ENCODE measurements around the gene MAD2L1BP.
A peak's percentile ranks its signal among the peaks of the same experiment; 100 is the strongest.
"Not testable (repeated sequence)": the region's sequence is repeated elsewhere in the genome, so short reads cannot be mapped to it uniquely, and the experiment has no call there.

Gene MAD2L1BP

GRCh38 chr6:43639984-43640800, 4.6 kb downstream of the MAD2L1BP start:
- 92 to 93% methylated on average over 21 of the region's 21 CpGs for WGBS, 2 experiments
- peaks cover 19% of the 10 kb centered on the region for H3K36me3 ChIP-seq (ENCODE audit: control insufficient read depth, insufficient read depth, low read length)

GRCh38 chr6:43644940-43645612, 9.4 kb downstream of the MAD2L1BP start, which contains the start of gene RSPH9:
Gene RSPH9, plus strand, starts transcription at chr6:43645036. Its CDS starts 63 bp downstream, at chr6:43645099.
- Histone ChIP-seq H3K27me3 (ENCODE audit: control insufficient read depth, insufficient read depth, low read length, poor library complexity, severe bottlenecking) (no peaks in the 10 kb centered on the region), H3K9me3 (ENCODE audit: control insufficient read depth, low read length) (no peaks in the 10 kb centered on the region), H3K36me3 (ENCODE audit: control insufficient read depth, insufficient read depth, low read length) (peaks cover 9% of the 10 kb centered on the region), H3K4me3 (ENCODE audit: insufficient read depth, low read depth, low read length) (peak within 1 kb of the TSS; percentile 45), H3K27ac (ENCODE audit: insufficient read depth, low read depth, low read length, poor library complexity, severe bottlenecking) (peak within 1 kb of the TSS; percentile 83), H3K4me1 (ENCODE audit: control insufficient read depth, insufficient read depth, low read length) (no peaks in the 10 kb centered on the region)
- 1% methylated on average over 52 of the region's 52 CpGs for WGBS, 2 experiments

More at GRCh38 chr6:43639984-43640800, 4.6 kb downstream of the MAD2L1BP start:
- Histone ChIP-seq H3K4me3 (ENCODE audit: insufficient read depth, low read depth, low read length) (no peak overlapping the region), H3K27me3 (ENCODE audit: control insufficient read depth, insufficient read depth, low read length, poor library complexity, severe bottlenecking) (no peaks in the 10 kb centered on the region), H3K4me1 (ENCODE audit: control insufficient read depth, insufficient read depth, low read length) (peaks cover 6% of the 10 kb centered on the region), H3K9me3 (ENCODE audit: control insufficient read depth, low read length) (no peaks in the 10 kb centered on the region), H3K27ac (ENCODE audit: insufficient read depth, low read depth, low read length, poor library complexity, severe bottlenecking) (no peak overlapping the region)

GRCh38 chr6:43645613-43645964, 9.9 kb downstream of the MAD2L1BP start:
- Histone ChIP-seq H3K36me3 (ENCODE audit: control insufficient read depth, insufficient read depth, low read length) (peaks cover 4% of the 10 kb centered on the region), H3K9me3 (ENCODE audit: control insufficient read depth, low read length) (no peaks in the 10 kb centered on the region), H3K27me3 (ENCODE audit: control insufficient read depth, insufficient read depth, low read length, poor library complexity, severe bottlenecking) (no peaks in the 10 kb centered on the region), H3K27ac (ENCODE audit: insufficient read depth, low read depth, low read length, poor library complexity, severe bottlenecking) (no peak overlapping the region), H3K4me3 (ENCODE audit: insufficient read depth, low read depth, low read length) (peak overlapping the region; percentile 45), H3K4me1 (ENCODE audit: control insufficient read depth, insufficient read depth, low read length) (no peaks in the 10 kb centered on the region)
- WGBS, 2 experiments, result 14 to 18% methylated on average over 8 to 9 of the region's 9 CpGs

GRCh38 chr6:43647613-43648012, 12.0 kb downstream of the MAD2L1BP start:
- 87 to 98% methylated on average over 3 of the region's 3 CpGs for WGBS, 2 experiments
- H3K27me3 ChIP-seq (ENCODE audit: control insufficient read depth, insufficient read depth, low read length, poor library complexity, severe bottlenecking), result no peaks in the 10 kb centered on the region
- H3K4me3 ChIP-seq (ENCODE audit: insufficient read depth, low read depth, low read length), result no peak overlapping the region
- no peaks in the 10 kb centered on the region for H3K36me3 ChIP-seq (ENCODE audit: control insufficient read depth, insufficient read depth, low read length)
- no peaks in the 10 kb centered on the region for H3K9me3 ChIP-seq (ENCODE audit: control insufficient read depth, low read length)
- no peak overlapping the region for H3K27ac ChIP-seq (ENCODE audit: insufficient read depth, low read depth, low read length, poor library complexity, severe bottlenecking)
- no peaks in the 10 kb centered on the region for H3K4me1 ChIP-seq (ENCODE audit: control insufficient read depth, insufficient read depth, low read length)

GRCh38 chr6:43648248-43648647, 12.6 kb downstream of the MAD2L1BP start:
- WGBS, 2 experiments, result 84 to 89% methylated on average over 2 of the region's 2 CpGs

DNA sequence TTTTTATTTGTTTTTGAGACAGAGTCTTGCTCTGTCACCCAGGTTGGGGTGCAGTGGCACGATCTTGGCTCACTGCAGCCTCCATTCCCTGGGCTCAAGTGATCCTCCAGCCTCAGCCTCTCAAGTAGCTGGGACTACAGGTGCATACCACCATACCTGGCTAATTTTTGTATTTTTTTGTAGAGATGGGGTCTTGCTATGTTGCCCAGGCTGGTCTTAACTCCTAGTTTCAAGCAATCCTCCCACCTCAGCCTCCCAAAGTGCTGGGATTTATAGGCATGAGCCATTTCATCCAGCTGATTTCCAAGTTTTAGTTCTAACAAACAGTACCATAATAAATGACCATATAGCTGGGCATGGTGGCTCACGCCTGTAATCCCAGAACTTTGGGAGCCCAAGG, 17.2 kb downstream of the MAD2L1BP start:
- 94 to 95% methylated on average over 2 of the region's 2 CpGs for WGBS, 2 experiments
- H3K9me3 ChIP-seq (ENCODE audit: control insufficient read depth, low read length); H3K4me3 ChIP-seq (ENCODE audit: insufficient read depth, low read depth, low read length); H3K27me3 ChIP-seq (ENCODE audit: control insufficient read depth, insufficient read depth, low read length, poor library complexity, severe bottlenecking); H3K27ac ChIP-seq (ENCODE audit: insufficient read depth, low read depth, low read length, poor library complexity, severe bottlenecking); H3K36me3 ChIP-seq (ENCODE audit: control insufficient read depth, insufficient read depth, low read length); H3K4me1 ChIP-seq (ENCODE audit: control insufficient read depth, insufficient read depth, low read length): not testable (repeated sequence)

More at GRCh38 chr6:43648248-43648647, 12.6 kb downstream of the MAD2L1BP start:
- no peaks in the 10 kb centered on the region for H3K9me3 ChIP-seq (ENCODE audit: control insufficient read depth, low read length)
- H3K36me3 ChIP-seq (ENCODE audit: control insufficient read depth, insufficient read depth, low read length), result no peaks in the 10 kb centered on the region
- no peaks in the 10 kb centered on the region for H3K27me3 ChIP-seq (ENCODE audit: control insufficient read depth, insufficient read depth, low read length, poor library complexity, severe bottlenecking)
- H3K4me3 ChIP-seq (ENCODE audit: insufficient read depth, low read depth, low read length), result no peak overlapping the region
- no peak overlapping the region for H3K27ac ChIP-seq (ENCODE audit: insufficient read depth, low read depth, low read length, poor library complexity, severe bottlenecking)
- H3K4me1 ChIP-seq (ENCODE audit: control insufficient read depth, insufficient read depth, low read length), result no peaks in the 10 kb centered on the region

DNA sequence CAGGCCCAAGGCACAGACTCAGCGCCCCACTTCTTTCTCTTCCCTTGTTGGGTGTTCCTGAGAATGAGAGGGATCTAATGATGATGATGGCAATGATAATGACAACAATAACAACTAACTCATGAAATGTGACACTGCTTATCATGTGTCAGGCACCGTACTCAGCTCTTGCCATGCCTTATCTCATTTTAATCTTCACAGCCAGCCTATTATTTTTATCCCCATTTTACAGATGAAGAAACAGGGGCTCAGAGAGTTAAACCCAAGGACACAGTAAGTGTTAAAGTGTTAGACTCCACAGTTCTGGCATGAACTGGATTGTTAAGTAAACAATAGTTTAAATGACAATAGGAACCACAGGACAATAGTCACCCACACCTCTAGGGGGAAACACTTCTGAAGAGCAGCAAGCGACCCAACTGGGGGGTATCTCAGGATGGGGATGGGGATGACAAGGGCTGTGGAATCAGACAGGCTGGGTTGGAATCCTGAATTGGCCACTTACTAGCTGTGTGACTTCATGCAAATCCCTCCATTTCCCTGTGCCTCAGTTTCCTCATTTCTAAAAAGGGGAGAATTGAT, 21.7 kb downstream of the MAD2L1BP start:
- WGBS, 2 experiments, result 79 to 91% methylated on average over 3 of the region's 3 CpGs
- H3K9me3 ChIP-seq (ENCODE audit: control insufficient read depth, low read length), result no peaks in the 10 kb centered on the region
- H3K4me1 ChIP-seq (ENCODE audit: control insufficient read depth, insufficient read depth, low read length), result no peaks in the 10 kb centered on the region
- H3K4me3 ChIP-seq (ENCODE audit: insufficient read depth, low read depth, low read length), result no peak overlapping the region
- H3K27me3 ChIP-seq (ENCODE audit: control insufficient read depth, insufficient read depth, low read length, poor library complexity, severe bottlenecking), result no peaks in the 10 kb centered on the region
- no peak overlapping the region for H3K27ac ChIP-seq (ENCODE audit: insufficient read depth, low read depth, low read length, poor library complexity, severe bottlenecking)
- no peaks in the 10 kb centered on the region for H3K36me3 ChIP-seq (ENCODE audit: control insufficient read depth, insufficient read depth, low read length)

- H3K4me1 ChIP-seq (ENCODE audit: control insufficient read depth, insufficient read depth, low read length), result no peaks in the 10 kb centered on the region
- H3K9me3 ChIP-seq (ENCODE audit: control insufficient read depth, low read length), result no peaks in the 10 kb centered on the region
- no peak overlapping the region for H3K27ac ChIP-seq (ENCODE audit: insufficient read depth, low read depth, low read length, poor library complexity, severe bottlenecking)
- H3K27me3 ChIP-seq (ENCODE audit: control insufficient read depth, insufficient read depth, low read length, poor library complexity, severe bottlenecking), result no peaks in the 10 kb centered on the region
- no peak overlapping the region for H3K4me3 ChIP-seq (ENCODE audit: insufficient read depth, low read depth, low read length)
- 86 to 93% methylated on average over 7 to 9 of the region's 9 CpGs for WGBS, 2 experiments
- H3K36me3 ChIP-seq (ENCODE audit: control insufficient read depth, insufficient read depth, low read length), result no peaks in the 10 kb centered on the region
Measured at GRCh38 chr6:43658161-43658560, 22.5 kb downstream of the MAD2L1BP start.

GRCh38 chr6:43662948-43663347, 27.3 kb downstream of the MAD2L1BP start:
- H3K4me1 ChIP-seq (ENCODE audit: control insufficient read depth, insufficient read depth, low read length); H3K9me3 ChIP-seq (ENCODE audit: control insufficient read depth, low read length); H3K27me3 ChIP-seq (ENCODE audit: control insufficient read depth, insufficient read depth, low read length, poor library complexity, severe bottlenecking); H3K27ac ChIP-seq (ENCODE audit: insufficient read depth, low read depth, low read length, poor library complexity, severe bottlenecking); H3K4me3 ChIP-seq (ENCODE audit: insufficient read depth, low read depth, low read length); H3K36me3 ChIP-seq (ENCODE audit: control insufficient read depth, insufficient read depth, low read length): not testable (repeated sequence)
- WGBS, 2 experiments, result 89 to 97% methylated on average over 4 to 5 of the region's 5 CpGs

- no peaks in the 10 kb centered on the region for H3K9me3 ChIP-seq (ENCODE audit: control insufficient read depth, low read length)
- H3K36me3 ChIP-seq (ENCODE audit: control insufficient read depth, insufficient read depth, low read length), result no peaks in the 10 kb centered on the region
- no peak overlapping the region for H3K27ac ChIP-seq (ENCODE audit: insufficient read depth, low read depth, low read length, poor library complexity, severe bottlenecking)
- H3K27me3 ChIP-seq (ENCODE audit: control insufficient read depth, insufficient read depth, low read length, poor library complexity, severe bottlenecking), result no peaks in the 10 kb centered on the region
- WGBS, 2 experiments, result 83 to 89% methylated on average over 1 of the region's 1 CpG
- no peak overlapping the region for H3K4me3 ChIP-seq (ENCODE audit: insufficient read depth, low read depth, low read length)
- H3K4me1 ChIP-seq (ENCODE audit: control insufficient read depth, insufficient read depth, low read length), result peaks cover 29% of the 10 kb centered on the region
Measured at GRCh38 chr6:43665376-43665775, 29.7 kb downstream of the MAD2L1BP start.
